Upper lobe of left lung (tissue), 4 donors: ENCODE data around the gene TEN1.

Source experiments
- EP300 ChIP-seq, 4 donors: sonication (generic); formaldehyde crosslinking; IDR thresholded peaks; one replicate each; pipeline ENCODE4 v1.5.1; 2017; ENCODE audit warnings: antibody characterized with exemption in 4 of 4, control low read depth in 2 of 4
- POLR2A ChIP-seq, 4 donors: fragments of 450-650 bp; IDR thresholded peaks; one replicate each; pipeline ENCODE4 v1.5.1; 2016 to 2017; ENCODE audit warnings: antibody characterized with exemption in 4 of 4, mild to moderate bottlenecking in 2 of 4
- POLR2AphosphoS5 ChIP-seq, 2 donors: sonication (generic); formaldehyde crosslinking; IDR thresholded peaks; one replicate each; pipeline ENCODE4 v1.5.1; 2017; ENCODE audit warnings: antibody characterized with exemption in 2 of 2
- TF ChIP-seq, protein P1 (sequence below), 6 experiments: fragments of 450-650 bp in 4 of 6; fragments of 200-600 bp in 2 of 6; sonication (generic) in 2 of 6; IDR thresholded peaks; one replicate each; pipeline ENCODE4 v1.5.1; 2016 to 2019; ENCODE audit warnings: antibody characterized with exemption in 6 of 6

DNA sequence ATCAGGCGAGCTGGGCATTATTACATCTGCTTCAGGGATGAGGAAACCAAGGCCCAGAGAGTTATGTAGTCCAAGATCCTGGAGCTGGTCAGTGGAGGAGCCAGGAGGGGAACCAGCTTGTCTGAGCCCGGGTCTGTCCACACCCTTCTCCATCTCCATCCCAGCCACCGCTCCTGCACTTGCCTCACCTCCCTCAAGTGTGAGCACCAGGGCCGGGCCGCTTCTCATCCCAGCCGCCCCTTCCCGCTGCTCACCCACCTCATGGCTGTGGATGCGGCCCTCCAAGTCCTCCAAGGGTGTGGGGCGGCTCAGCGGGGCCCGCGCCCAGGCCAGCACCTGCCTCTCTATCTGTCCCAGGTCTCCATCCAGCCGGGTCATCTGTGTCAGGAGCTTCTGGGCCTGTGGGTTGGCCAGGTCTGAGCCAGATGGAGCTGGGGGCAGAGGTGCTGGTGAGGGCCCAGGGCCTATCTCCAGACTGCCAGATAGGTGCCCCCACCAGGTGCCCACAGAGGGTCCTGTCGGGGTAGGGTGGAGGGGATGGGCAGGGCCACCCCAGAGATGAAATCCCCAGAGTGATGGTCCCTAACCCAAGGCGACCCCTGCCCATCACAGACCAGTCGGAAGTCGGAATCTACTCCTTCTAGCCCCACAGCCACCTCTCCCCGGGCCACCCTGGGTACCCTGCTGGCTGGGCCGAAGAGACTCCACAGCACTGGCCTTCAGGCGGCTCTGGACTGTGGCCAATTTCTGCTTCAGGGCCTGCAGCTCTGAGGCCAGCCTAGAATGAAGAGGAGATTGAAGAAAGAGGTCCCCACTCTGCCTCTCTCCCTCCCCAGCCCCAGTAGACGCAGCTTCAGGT, 38.7 kb downstream of the TEN1 start:
- TF ChIP-seq, protein P1, sequence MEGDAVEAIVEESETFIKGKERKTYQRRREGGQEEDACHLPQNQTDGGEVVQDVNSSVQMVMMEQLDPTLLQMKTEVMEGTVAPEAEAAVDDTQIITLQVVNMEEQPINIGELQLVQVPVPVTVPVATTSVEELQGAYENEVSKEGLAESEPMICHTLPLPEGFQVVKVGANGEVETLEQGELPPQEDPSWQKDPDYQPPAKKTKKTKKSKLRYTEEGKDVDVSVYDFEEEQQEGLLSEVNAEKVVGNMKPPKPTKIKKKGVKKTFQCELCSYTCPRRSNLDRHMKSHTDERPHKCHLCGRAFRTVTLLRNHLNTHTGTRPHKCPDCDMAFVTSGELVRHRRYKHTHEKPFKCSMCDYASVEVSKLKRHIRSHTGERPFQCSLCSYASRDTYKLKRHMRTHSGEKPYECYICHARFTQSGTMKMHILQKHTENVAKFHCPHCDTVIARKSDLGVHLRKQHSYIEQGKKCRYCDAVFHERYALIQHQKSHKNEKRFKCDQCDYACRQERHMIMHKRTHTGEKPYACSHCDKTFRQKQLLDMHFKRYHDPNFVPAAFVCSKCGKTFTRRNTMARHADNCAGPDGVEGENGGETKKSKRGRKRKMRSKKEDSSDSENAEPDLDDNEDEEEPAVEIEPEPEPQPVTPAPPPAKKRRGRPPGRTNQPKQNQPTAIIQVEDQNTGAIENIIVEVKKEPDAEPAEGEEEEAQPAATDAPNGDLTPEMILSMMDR (IDR thresholded peaks at IDR 0.05), result no peak
- TF ChIP-seq POLR2A (IDR thresholded peaks at IDR 0.05) (no peak), EP300 (IDR thresholded peaks at IDR 0.05) (no peak), POLR2AphosphoS5 (IDR thresholded peaks at IDR 0.05) (no peak)
